Calu3 (cell line): ENCODE data around the gene SAMD4A. TPM values are rescaled to one million over a fixed set of nuclear protein-coding genes. Genes with fewer than 3 reads are reported as not detected.
A peak's percentile ranks its signal among the peaks of the same experiment; 100 is the strongest.

Source experiments
- BruUV-seq: library from RNA; stranded (reverse); fragments of 400-500 nt; replicated peaks from 2 replicates; lab custom pipeline; 2021; lab: Mats Ljungman, UMichigan
- CTCF ChIA-PET: fragments of 300-600 bp; sonication (Branson Sonifier 250); formaldehyde crosslinking; loops from one replicate; lab custom pipeline; 2022; ENCODE audit warnings: antibody characterized with exemption; lab: Charles Lee
- DNase-seq: peaks from one replicate; pipeline ENCODE4 v3.0.0; 2022
- H3K27ac Mint-ChIP-seq: one replicate; pipeline ENCODE4 v1.8.0; 2022; ENCODE audit warnings: mixed read lengths; ENCODE audit not compliant: unreplicated experiment
- H3K27me3 Mint-ChIP-seq: one replicate; pipeline ENCODE4 v1.8.0; 2022; ENCODE audit warnings: mixed read lengths; ENCODE audit not compliant: unreplicated experiment
- H3K36me3 Mint-ChIP-seq: one replicate; pipeline ENCODE4 v1.8.0; 2022; ENCODE audit warnings: mild to moderate bottlenecking, moderate library complexity, mixed read lengths; ENCODE audit not compliant: insufficient read depth, unreplicated experiment
- H3K4me1 Mint-ChIP-seq: one replicate; pipeline ENCODE4 v1.8.0; 2022; ENCODE audit warnings: mild to moderate bottlenecking, low read depth, mixed read lengths; ENCODE audit not compliant: unreplicated experiment
- H3K4me3 Mint-ChIP-seq: one replicate; pipeline ENCODE4 v1.8.0; 2022; ENCODE audit warnings: mild to moderate bottlenecking, low read depth, moderate library complexity, mixed read lengths; ENCODE audit not compliant: unreplicated experiment
- H3K9me3 Mint-ChIP-seq: one replicate; pipeline ENCODE4 v1.8.0; 2022; ENCODE audit warnings: low read depth, mixed read lengths; ENCODE audit not compliant: unreplicated experiment
- CTCF ChIP-seq: fragments of 200-600 bp; IDR thresholded peaks from one replicate; pipeline ENCODE4 v1.8.0; 2022; ENCODE audit warnings: antibody characterized with exemption; ENCODE audit not compliant: unreplicated experiment
- intact Hi-C: fragments of 100-400 bp; cut with micrococcal nuclease; formaldehyde crosslinking; loops from one replicate; pipeline ENCODE4 v1.10.0; 2022; ENCODE audit not compliant: unreplicated experiment
- total RNA-seq: library from RNA; stranded (reverse); gene quantifications from 2 replicates; pipeline ENCODE4 v1.2.3, GENCODE V29; 2022

The SAMD4A gene
- total RNA-seq, 1 experiment from 2014 or later, result 14.4 TPM

DNA sequence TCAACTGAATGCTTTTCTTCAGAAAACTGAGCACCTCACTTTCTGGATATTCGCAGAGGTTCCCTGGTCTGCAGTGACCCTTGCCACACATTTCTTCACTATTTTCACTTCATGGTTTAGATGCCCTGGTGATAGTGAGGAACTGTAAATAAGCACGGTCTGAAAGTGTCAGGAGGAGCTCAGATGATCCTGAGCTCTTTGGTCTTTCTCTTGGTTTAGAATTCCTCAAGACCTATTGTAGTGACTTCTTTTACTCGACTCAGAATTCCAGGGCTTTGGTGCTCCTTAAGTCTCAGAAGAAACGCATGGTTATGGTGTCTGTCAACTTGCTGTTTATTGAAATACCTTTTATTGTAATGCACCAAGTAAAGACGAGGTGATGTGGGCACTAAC lies 84.0 kb downstream of the SAMD4A start:
- Mint-ChIP-seq H3K27ac (peak overlapping the region; percentile 39), H3K4me1 (peaks cover 33% of the 10 kb centered on the region), H3K9me3 (no peaks in the 10 kb centered on the region), H3K4me3 (peak overlapping the region; percentile 33), H3K27me3 (no peaks in the 10 kb centered on the region), H3K36me3 (no peaks in the 10 kb centered on the region)
- intact Hi-C loops, result no loop called here
- no TSS peak for BruUV-seq
- CTCF ChIA-PET, result no interaction called here
- no peak for DNase-seq
- TF ChIP-seq CTCF, result no peak

DNA sequence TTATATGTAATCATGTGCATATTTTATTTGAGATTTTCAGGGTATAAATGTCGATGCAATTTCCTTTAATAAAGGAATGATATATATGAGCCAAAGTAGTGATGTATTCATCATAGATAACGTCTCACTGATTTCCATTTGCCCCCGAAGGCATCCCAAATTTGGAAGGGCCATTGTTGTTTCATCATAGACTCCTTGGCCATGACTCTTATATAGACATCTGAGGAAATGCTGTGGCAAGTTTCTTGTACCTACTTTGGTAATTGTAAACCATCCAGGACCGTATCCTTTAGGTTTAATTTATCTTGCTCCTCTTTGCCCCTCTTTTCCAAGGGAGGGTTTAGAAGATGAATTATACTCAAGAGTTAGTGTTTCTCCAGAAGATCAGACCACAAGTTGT lies 84.7 kb downstream of the SAMD4A start:
- no peaks in the 10 kb centered on the region for H3K27me3 Mint-ChIP-seq
- peak overlapping the region; percentile 51 for H3K27ac Mint-ChIP-seq
- TF ChIP-seq CTCF, result no peak
- no peak for DNase-seq
- H3K36me3 Mint-ChIP-seq, result no peaks in the 10 kb centered on the region
- H3K4me1 Mint-ChIP-seq, result peaks cover 33% of the 10 kb centered on the region
- peak overlapping the region; percentile 28 for H3K4me3 Mint-ChIP-seq
- no TSS peak for BruUV-seq
- H3K9me3 Mint-ChIP-seq, result no peaks in the 10 kb centered on the region
- CTCF ChIA-PET, result interaction anchor here (1.0 kb wide), 1 partner anchor 85 kb away, joined by 3 read pairs; no protein-coding TSS in a partner anchor
- intact Hi-C loops, result no loop called here

- Mint-ChIP-seq H3K9me3 (no peaks in the 10 kb centered on the region), H3K4me3 (peak overlapping the region; percentile 28), H3K27me3 (no peaks in the 10 kb centered on the region), H3K4me1 (peaks cover 37% of the 10 kb centered on the region), H3K36me3 (no peaks in the 10 kb centered on the region), H3K27ac (peak overlapping the region; percentile 51)
- CTCF ChIA-PET, result interaction anchor here (1.0 kb wide), 1 partner anchor 86 kb away, joined by 3 read pairs; no protein-coding TSS in a partner anchor
- no TSS peak for BruUV-seq
- TF ChIP-seq CTCF, result no peak
- intact Hi-C loops, result no loop called here
- DNase-seq, result peak; percentile 84
Measured at GRCh38 chr14:54652188-54652587, 85.3 kb downstream of the SAMD4A start.

DNA sequence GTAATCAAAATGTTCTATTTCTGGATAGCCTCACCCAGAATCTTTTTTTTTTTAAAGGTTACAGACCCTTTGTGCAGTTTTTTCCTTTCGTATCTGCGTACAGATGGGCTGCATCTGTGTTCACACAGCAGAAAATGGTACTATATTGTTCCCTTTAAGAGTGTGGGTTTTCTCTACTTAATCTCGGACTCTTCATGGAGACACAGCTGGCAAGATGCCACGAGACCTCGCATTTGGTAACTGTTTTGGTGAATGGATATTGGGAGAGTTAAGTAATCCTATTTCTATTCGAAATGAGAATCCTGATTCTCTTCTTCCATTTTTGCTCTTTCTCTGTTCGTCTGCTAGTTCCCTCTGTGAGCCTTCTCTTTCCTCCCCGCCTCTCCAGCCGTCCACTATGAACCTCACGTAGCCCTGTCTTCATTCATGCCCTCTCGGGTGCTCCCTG lies 85.7 kb downstream of the SAMD4A start:
- no peak for DNase-seq
- Mint-ChIP-seq H3K4me1 (peaks cover 42% of the 10 kb centered on the region), H3K9me3 (no peaks in the 10 kb centered on the region), H3K27ac (peak overlapping the region; percentile 51), H3K36me3 (no peaks in the 10 kb centered on the region), H3K27me3 (no peaks in the 10 kb centered on the region), H3K4me3 (peak overlapping the region; percentile 34)
- no peak for TF ChIP-seq CTCF
- TSS peak; percentile 78 for BruUV-seq
- intact Hi-C loops, result no loop called here
- CTCF ChIA-PET, result interaction anchor here (1.0 kb wide), 1 partner anchor 86 kb away, joined by 3 read pairs; no protein-coding TSS in a partner anchor
